PC-9 (cell line): ENCODE data around the gene IFNAR1. TPM values are rescaled to one million over a fixed set of nuclear protein-coding genes. Genes with fewer than 3 reads are reported as not detected.

ENCODE experiments used
- BruUV-seq: library from RNA; stranded (reverse); fragments of 400-500 nt; replicated peaks from 2 replicates; lab custom pipeline; 2021; lab: Mats Ljungman, UMichigan
- CTCF ChIA-PET: fragments of 300-600 bp; sonication (Branson Sonifier 250); formaldehyde crosslinking; loops from one replicate; lab custom pipeline; 2022; ENCODE audit warnings: antibody characterized with exemption; lab: Charles Lee
- POLR2A ChIA-PET: fragments of 300-600 bp; sonication (Branson Sonifier 250); formaldehyde crosslinking; loops from one replicate; lab custom pipeline; 2022; ENCODE audit warnings: antibody characterized with exemption; ENCODE audit not compliant: unreplicated experiment; lab: Charles Lee
- DNase-seq, 2 experiments: peaks; one replicate each; pipeline versions ENCODE4 v3.0.0 to v3.0.0-alpha.2; 2015 to 2022; ENCODE audit warnings: mixed read lengths in 1 of 2
- H2AFZ ChIP-seq: fragments of 200-600 bp; sonication (generic); 2 replicates; pipeline ENCODE4 v1.8.1; 2017; ENCODE audit warnings: antibody characterized with exemption
- H3F3A ChIP-seq: fragments of 200-600 bp; sonication (generic); 2 replicates; pipeline ENCODE4 v1.8.1; 2017; ENCODE audit warnings: antibody characterized with exemption, mild to moderate bottlenecking, low read depth; ENCODE audit not compliant: insufficient read depth
- H3K27ac ChIP-seq: fragments of 200-600 bp; sonication (generic); 2 replicates; pipeline ENCODE4 v1.6.1; 2016; ENCODE audit warnings: mixed run types
- H3K27me3 ChIP-seq: fragments of 200-600 bp; sonication (generic); 2 replicates; pipeline ENCODE4 v1.6.1; 2016; ENCODE audit warnings: low read depth, mixed run types; ENCODE audit not compliant: insufficient read depth
- H3K36me3 ChIP-seq: fragments of 200-600 bp; sonication (generic); 2 replicates; pipeline ENCODE4 v1.6.1; 2016; ENCODE audit warnings: low read depth, mixed run types
- H3K4me1 ChIP-seq: fragments of 200-600 bp; sonication (generic); replicated peaks from 2 replicates; pipeline ENCODE4 v1.6.1; 2016; ENCODE audit warnings: mixed run types; ENCODE audit not compliant: insufficient read depth
- H3K4me2 ChIP-seq: fragments of 200-600 bp; sonication (generic); 2 replicates; pipeline ENCODE4 v1.6.1; 2017; ENCODE audit warnings: mixed run types
- H3K4me3 ChIP-seq: fragments of 200-600 bp; sonication (generic); 2 replicates; pipeline ENCODE4 v1.6.1; 2016; ENCODE audit warnings: mixed run types
- H3K79me2 ChIP-seq: fragments of 200-600 bp; sonication (generic); 2 replicates; pipeline ENCODE4 v1.6.1; 2017; ENCODE audit warnings: low read depth, mixed run types
- H3K9me2 ChIP-seq: fragments of 200-600 bp; sonication (generic); 2 replicates; pipeline ENCODE4 v1.8.1; 2017; ENCODE audit warnings: mild to moderate bottlenecking; ENCODE audit not compliant: insufficient read depth
- H3K9me3 ChIP-seq: fragments of 200-600 bp; sonication (generic); 2 replicates; pipeline ENCODE4 v1.8.1; 2016; ENCODE audit warnings: low read depth; ENCODE audit not compliant: insufficient read depth
- H4K20me1 ChIP-seq: fragments of 200-600 bp; sonication (generic); 2 replicates; pipeline ENCODE4 v1.8.1; 2017; ENCODE audit not compliant: insufficient read depth
- EZH2 ChIP-seq: fragments of 200-600 bp; sonication (generic); IDR thresholded peaks from 2 replicates; pipeline ENCODE4 v1.8.0; 2017; ENCODE audit warnings: antibody characterized with exemption, low read depth
- intact Hi-C: fragments of 100-400 bp; cut with micrococcal nuclease; formaldehyde crosslinking; loops from one replicate; pipeline ENCODE4 v1.10.0; 2022; ENCODE audit not compliant: unreplicated experiment
- total RNA-seq: library from RNA; stranded (reverse); gene quantifications from 2 replicates; pipeline ENCODE4 v1.2.3, GENCODE V29; 2021
- TF ChIP-seq, protein P1 (sequence below): fragments of 200-600 bp; sonication (generic); conservative IDR thresholded peaks from 2 replicates; pipeline ENCODE4 v1.6.1; 2017; ENCODE audit warnings: mixed run types, antibody characterized with exemption, mild to moderate bottlenecking, moderate library complexity

IFNAR1 gene
- total RNA-seq, 1 experiment from 2014 or later = 25.5 TPM

DNA sequence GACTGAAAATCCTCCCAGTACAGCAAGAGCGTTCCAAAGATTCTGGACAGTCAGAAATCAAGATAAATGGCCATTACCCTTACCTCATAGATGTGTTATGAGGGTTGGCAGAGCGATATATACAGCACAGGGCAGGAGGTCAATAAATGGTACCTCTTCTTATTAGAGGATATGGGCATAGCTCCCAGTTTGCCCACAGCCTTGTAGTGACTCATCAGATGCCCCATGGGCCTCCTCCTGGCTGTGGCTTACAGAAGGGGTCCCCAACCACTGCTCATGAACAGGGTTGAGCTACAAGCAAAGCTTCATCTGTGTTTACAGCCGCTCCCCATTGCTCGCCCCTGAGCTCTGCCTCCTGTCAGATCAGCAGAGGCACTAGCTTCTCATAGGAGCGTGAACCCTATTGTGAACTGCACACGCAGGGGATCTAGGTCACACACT is 71.1 kb downstream of the IFNAR1 start:
- CTCF ChIA-PET = interaction anchor here (0.6 kb wide), 1 partner anchor 11 kb away, joined by 5 read pairs; no protein-coding TSS in a partner anchor
- H3K4me3 ChIP-seq = no peak overlapping the region
- H3K9me2 ChIP-seq = no peaks in the 10 kb centered on the region
- no peak overlapping the region for H3K27ac ChIP-seq
- no peak overlapping the region for H3K4me2 ChIP-seq
- intact Hi-C loops = no loop called here
- no peaks in the 10 kb centered on the region for H3K4me1 ChIP-seq
- H3K27me3 ChIP-seq = no peaks in the 10 kb centered on the region
- no peaks in the 10 kb centered on the region for H3K36me3 ChIP-seq
- no peak overlapping the region for H2AFZ ChIP-seq
- H4K20me1 ChIP-seq = no peaks in the 10 kb centered on the region
- H3F3A ChIP-seq = no peaks in the 10 kb centered on the region
- H3K79me2 ChIP-seq = no peaks in the 10 kb centered on the region
- no peak for DNase-seq
- TF ChIP-seq, protein P1, sequence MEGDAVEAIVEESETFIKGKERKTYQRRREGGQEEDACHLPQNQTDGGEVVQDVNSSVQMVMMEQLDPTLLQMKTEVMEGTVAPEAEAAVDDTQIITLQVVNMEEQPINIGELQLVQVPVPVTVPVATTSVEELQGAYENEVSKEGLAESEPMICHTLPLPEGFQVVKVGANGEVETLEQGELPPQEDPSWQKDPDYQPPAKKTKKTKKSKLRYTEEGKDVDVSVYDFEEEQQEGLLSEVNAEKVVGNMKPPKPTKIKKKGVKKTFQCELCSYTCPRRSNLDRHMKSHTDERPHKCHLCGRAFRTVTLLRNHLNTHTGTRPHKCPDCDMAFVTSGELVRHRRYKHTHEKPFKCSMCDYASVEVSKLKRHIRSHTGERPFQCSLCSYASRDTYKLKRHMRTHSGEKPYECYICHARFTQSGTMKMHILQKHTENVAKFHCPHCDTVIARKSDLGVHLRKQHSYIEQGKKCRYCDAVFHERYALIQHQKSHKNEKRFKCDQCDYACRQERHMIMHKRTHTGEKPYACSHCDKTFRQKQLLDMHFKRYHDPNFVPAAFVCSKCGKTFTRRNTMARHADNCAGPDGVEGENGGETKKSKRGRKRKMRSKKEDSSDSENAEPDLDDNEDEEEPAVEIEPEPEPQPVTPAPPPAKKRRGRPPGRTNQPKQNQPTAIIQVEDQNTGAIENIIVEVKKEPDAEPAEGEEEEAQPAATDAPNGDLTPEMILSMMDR = no peak
- no peak for TF ChIP-seq EZH2
- no TSS peak for BruUV-seq
- H3K9me3 ChIP-seq = no peaks in the 10 kb centered on the region
- POLR2A ChIA-PET = no interaction called here

DNA sequence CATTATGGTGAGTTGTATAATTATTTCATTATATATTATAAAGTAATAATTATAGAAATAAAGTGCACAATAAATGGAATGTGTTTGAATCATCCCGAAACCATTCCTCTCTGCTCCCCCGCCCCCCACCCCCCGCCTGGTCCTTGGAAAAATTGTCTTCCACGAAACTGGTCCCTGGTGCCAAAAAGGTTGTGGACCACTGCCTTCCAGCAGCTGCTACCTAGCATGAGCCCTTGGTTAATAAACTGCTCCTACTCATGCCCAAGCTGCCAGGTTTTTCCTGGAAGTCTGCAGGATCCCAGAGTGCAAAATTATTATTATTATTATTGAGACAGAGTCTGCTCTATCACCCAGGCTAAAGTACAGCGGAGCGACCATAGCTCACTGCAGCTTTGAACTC is 71.7 kb downstream of the IFNAR1 start:
- H3K4me1 ChIP-seq = no peaks in the 10 kb centered on the region
- H2AFZ ChIP-seq = no peak overlapping the region
- H3F3A ChIP-seq = no peaks in the 10 kb centered on the region
- ChIA-PET POLR2A (interaction anchor here (0.6 kb wide), 1 partner anchor 8 kb away, joined by 15 read pairs; no protein-coding TSS in a partner anchor), CTCF (interaction anchor here (0.6 kb wide), 1 partner anchor 11 kb away, joined by 5 read pairs; no protein-coding TSS in a partner anchor)
- H3K9me3 ChIP-seq = no peaks in the 10 kb centered on the region
- BruUV-seq = no TSS peak
- H3K4me2 ChIP-seq = no peak overlapping the region
- no peaks in the 10 kb centered on the region for H4K20me1 ChIP-seq
- H3K27ac ChIP-seq = no peak overlapping the region
- H3K79me2 ChIP-seq = no peaks in the 10 kb centered on the region
- intact Hi-C loops = no loop called here
- DNase-seq = no peak
- no peaks in the 10 kb centered on the region for H3K36me3 ChIP-seq
- no peaks in the 10 kb centered on the region for H3K27me3 ChIP-seq
- H3K9me2 ChIP-seq = no peaks in the 10 kb centered on the region
- no peak overlapping the region for H3K4me3 ChIP-seq
- no peak for TF ChIP-seq EZH2
- TF ChIP-seq, protein P1 = no peak

DNA sequence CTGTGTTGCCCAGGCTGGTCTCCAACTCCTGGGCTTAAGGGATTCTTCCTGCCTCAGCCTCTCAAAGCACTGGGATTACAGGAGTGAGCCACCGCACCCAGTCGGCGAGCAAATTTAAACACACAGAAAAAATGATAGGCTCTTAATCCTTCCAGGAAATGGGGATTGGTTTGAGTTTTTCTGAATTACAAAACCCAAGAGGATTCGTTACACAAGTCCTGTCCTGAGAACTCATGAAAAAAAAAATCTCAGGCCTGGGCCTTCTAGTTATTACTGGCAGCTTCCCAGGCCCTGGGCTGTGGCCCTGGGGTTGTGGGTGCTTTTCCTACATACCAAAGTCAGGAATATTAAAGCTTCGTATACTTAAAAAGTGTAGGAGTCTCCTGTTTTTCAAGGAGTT is 72.2 kb downstream of the IFNAR1 start:
- Histone ChIP-seq H3K27ac (no peak overlapping the region), H3K36me3 (no peaks in the 10 kb centered on the region), H3K9me2 (no peaks in the 10 kb centered on the region), H3K4me2 (no peak overlapping the region), H4K20me1 (no peaks in the 10 kb centered on the region), H3K4me1 (no peaks in the 10 kb centered on the region), H3K4me3 (no peak overlapping the region), H2AFZ (no peak overlapping the region), H3K27me3 (no peaks in the 10 kb centered on the region), H3K79me2 (no peaks in the 10 kb centered on the region), H3F3A (no peaks in the 10 kb centered on the region), H3K9me3 (no peaks in the 10 kb centered on the region)
- intact Hi-C loops = no loop called here
- CTCF ChIA-PET = no interaction called here
- TF ChIP-seq, protein P1 = no peak
- TF ChIP-seq EZH2 = no peak
- POLR2A ChIA-PET = interaction anchor here (0.6 kb wide), 1 partner anchor 8 kb away, joined by 15 read pairs; no protein-coding TSS in a partner anchor
- DNase-seq = no peak
- BruUV-seq = no TSS peak
